22Rv1 (cell line): ENCODE results near the gene CCDC78.
A peak's percentile ranks its signal among the peaks of the same experiment; 100 is the strongest.

Experiments used
- H3K27ac ChIP-seq: fragments of 450-650 bp; 2 replicates; pipeline ENCODE4 v1.5.1; 2017
- CTCF ChIP-seq: fragments of 450-650 bp; IDR thresholded peaks from 2 replicates; pipeline ENCODE4 v1.5.1; 2017; ENCODE audit warnings: mild to moderate bottlenecking
- ZFX ChIP-seq: fragments of 450-650 bp; IDR thresholded peaks from 2 replicates; pipeline ENCODE4 v1.6.1; 2017; ENCODE audit warnings: antibody characterized with exemption, borderline replicate concordance

Gene CCDC78

DNA sequence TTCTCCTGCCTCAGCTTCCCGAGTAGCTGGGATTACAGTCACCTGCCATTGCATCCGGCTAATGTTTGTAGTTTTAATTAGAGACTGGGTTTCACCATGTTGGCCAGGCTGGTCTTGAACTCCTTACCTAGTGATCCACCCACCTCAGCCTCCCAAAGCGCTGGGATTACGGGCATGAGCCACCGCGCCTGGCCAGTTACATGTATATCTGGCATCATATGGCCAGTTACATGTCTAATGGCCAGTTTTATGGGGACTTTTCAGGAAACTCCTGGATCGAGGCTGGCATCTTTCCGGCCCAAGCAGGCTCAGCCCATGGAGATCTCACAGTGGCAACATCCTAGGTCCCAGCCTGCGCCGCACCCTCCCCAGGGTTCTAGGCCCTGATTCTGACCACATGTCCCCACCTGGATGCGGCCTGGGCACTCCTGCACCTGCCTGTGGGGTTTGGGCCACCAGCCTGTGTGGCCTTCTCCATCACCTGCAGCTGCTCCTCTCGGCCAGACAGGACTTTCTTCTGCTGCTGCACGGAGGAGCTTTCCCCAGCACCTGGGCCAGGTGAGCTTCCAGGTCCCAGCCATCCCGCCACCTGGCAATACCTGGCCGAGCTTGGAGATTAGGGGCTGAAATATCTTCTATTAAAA is 15.9 kb upstream of the CCDC78 start:
- TF ChIP-seq CTCF (no peak), ZFX (no peak)

DNA sequence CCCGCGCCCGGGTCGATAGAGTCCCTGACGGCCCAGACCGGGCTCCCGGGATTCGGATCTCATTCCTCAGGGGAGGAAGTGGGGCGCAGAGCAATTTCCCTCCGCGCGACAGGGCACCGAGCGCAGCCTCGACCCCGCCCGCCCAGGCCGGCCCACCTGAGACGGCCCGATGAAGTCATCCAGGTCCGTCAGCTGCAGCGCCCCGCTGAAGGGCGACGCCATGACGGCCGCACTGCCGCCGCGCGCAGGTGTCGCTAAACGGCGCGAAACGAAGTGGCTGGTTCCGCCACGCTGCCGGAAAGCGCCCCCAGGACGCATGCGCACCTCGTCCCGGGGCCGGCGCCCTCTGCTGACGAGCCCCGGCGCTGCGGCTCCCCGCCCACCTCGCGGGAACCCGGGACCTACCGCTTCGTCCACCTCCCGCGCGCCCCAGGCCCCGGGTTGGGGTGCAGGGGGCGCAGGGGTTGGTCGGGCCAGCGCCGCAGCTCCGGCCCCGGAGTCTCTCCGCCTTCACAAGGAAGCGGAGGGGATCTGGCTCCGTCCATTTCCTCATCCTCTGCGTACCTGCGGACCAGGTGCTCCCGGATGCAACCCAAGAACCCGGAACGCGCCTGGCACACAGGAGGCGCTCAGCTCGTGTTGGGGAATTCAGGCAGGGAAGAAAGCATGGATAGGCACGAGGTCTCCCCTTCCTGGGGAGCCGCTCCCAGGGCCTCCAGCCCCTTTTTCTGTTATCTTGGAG is 14.7 kb upstream of the CCDC78 start, which contains the start of gene CIAO3:
TSS of gene CIAO3 (minus strand) at position 234 of the 742 bp plus-strand sequence. CDS start at position 222, 12 bp downstream.
- H3K27ac ChIP-seq: peak within 1 kb of the TSS; percentile 96
- TF ChIP-seq CTCF: peak; percentile 96
- TF ChIP-seq ZFX: no peak

More for the DNA sequence above, 15.9 kb upstream of the CCDC78 start:
- peak overlapping the region; percentile 96 for H3K27ac ChIP-seq

GRCh38 chr16:740459-740763 is 14.2 kb upstream of the CCDC78 start:
- no peak for TF ChIP-seq ZFX
- no peak for TF ChIP-seq CTCF
- peak overlapping the region; percentile 96 for H3K27ac ChIP-seq

DNA sequence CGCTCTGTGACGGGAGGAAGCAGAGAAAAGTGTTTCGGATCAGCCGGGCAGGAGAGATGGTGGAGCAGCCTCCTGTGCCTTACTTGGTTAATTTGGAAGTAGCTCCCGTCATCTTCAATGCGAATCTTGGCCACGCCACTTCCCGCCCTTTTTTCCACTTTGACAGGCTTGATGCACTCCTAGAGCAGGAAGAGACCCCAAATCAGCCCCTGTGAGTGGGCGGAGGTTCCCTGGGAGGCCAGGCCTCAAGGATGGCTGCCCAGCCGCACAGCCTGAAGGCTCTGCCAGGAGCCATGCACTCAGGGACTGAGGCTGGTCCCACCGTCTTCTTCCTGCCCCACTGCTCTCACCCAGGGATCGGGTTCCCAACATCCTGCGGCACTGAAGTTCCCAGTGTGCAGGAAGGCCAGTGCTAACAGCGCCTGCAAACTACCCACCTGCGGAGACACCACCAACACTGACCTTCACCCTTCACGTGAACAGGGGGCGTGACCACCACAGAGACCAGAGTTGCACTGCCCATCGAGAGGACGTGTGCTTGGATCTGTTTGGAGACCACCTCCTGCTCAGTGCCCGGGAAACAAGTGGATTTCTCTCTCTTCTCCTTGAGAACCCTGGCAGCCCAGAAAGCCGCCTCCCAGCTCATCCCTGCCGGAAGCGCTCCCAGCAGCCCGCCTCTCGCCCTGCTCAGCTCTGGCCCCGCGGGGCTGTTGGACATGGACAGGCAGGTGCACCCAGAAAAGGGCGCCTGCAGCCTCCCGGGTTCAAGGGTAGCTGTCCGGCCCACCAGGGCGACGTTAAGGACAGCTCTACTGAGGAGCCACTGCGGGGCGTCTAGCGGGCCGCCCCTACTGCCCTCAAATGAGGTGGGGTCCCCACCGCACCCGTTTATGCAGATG is 13.6 kb upstream of the CCDC78 start:
- TF ChIP-seq CTCF: no peak
- no peak for TF ChIP-seq ZFX
- peak overlapping the region; percentile 96 for H3K27ac ChIP-seq

- H3K27ac ChIP-seq: peak overlapping the region; percentile 96
- TF ChIP-seq CTCF (no peak), ZFX (no peak)
Observed at GRCh38 chr16:736936-737481, 10.8 kb upstream of the CCDC78 start.

- TF ChIP-seq CTCF: no peak
- no peak for TF ChIP-seq ZFX
- peak overlapping the region; percentile 96 for H3K27ac ChIP-seq
Observed at GRCh38 chr16:735982-736453, 9.8 kb upstream of the CCDC78 start.
